ENCODE measurements around the gene ADNP.
A peak's percentile ranks its signal among the peaks of the same experiment; 100 is the strongest.
"Not testable (repeated sequence)": the region's sequence is repeated elsewhere in the genome, so short reads cannot be mapped to it uniquely, and the experiment has no call there.

ADNP gene

GRCh38 chr20:50931306-50932015 lies at the start of gene ADNP:
TSS of gene ADNP (minus strand) at chr20:50931437. CDS start at chr20:50903996, 27,441 bp downstream.
- H3K4me3 ChIP-seq (ENCODE audit: low read depth, low read length), result peak within 1 kb of the TSS; percentile 86
- TF ChIP-seq CTCF (IDR thresholded peaks at IDR 0.05; ENCODE audit: low read depth, low read length), result peak; percentile 53

- H3K4me3 ChIP-seq (ENCODE audit: low read depth, low read length), result no peak overlapping the region
- TF ChIP-seq CTCF (IDR thresholded peaks at IDR 0.05; ENCODE audit: low read depth, low read length), result no peak
These were observed 48.9 kb upstream of the ADNP start for GRCh38 chr20:50980071-50980681.

- H3K4me3 ChIP-seq (ENCODE audit: low read depth, low read length), result not testable (repeated sequence)
These were observed 47.3 kb upstream of the ADNP start for GRCh38 chr20:50978533-50978932.

- no peak for TF ChIP-seq CTCF (IDR thresholded peaks at IDR 0.05; ENCODE audit: low read depth, low read length)
- no peak overlapping the region for H3K4me3 ChIP-seq (ENCODE audit: low read depth, low read length)
These were observed 46.1 kb upstream of the ADNP start for GRCh38 chr20:50977066-50978021.

GRCh38 chr20:50975701-50976330 lies 44.6 kb upstream of the ADNP start:
- TF ChIP-seq CTCF (IDR thresholded peaks at IDR 0.05; ENCODE audit: low read depth, low read length), result no peak
- H3K4me3 ChIP-seq (ENCODE audit: low read depth, low read length), result no peak overlapping the region

- no peak for TF ChIP-seq CTCF (IDR thresholded peaks at IDR 0.05; ENCODE audit: low read depth, low read length)
- no peak overlapping the region for H3K4me3 ChIP-seq (ENCODE audit: low read depth, low read length)
These were observed 38.7 kb upstream of the ADNP start for GRCh38 chr20:50969912-50970311.

GRCh38 chr20:50969435-50969834 lies 38.2 kb upstream of the ADNP start:
- no peak for TF ChIP-seq CTCF (IDR thresholded peaks at IDR 0.05; ENCODE audit: low read depth, low read length)
- no peak overlapping the region for H3K4me3 ChIP-seq (ENCODE audit: low read depth, low read length)
